Astrocyte (in vitro differentiated cells and primary cell): Measurements from ENCODE around the gene CARS2. TPM values are rescaled to one million over a fixed set of nuclear protein-coding genes. Genes with fewer than 3 reads are reported as not detected.
"Not testable (repeated sequence)": the region's sequence is repeated elsewhere in the genome, so short reads cannot be mapped to it uniquely, and the experiment has no call there.

ENCODE experiments used
- DNase-seq: peaks from one replicate; pipeline ENCODE4 v3.0.0-alpha.2; 2010; ENCODE audit warnings: low read depth
- FAIRE-seq: peaks from 2 replicates; lab custom pipeline; 2011; peaks lifted over from hg19 to GRCh38; lab: Jason Lieb, UNC
- H2AFZ ChIP-seq: 2 replicates; pipeline ENCODE4 v1.6.0; 2012; ENCODE audit warnings: low read depth, low read length, inconsistent platforms
- H3K27ac ChIP-seq: 2 replicates; pipeline ENCODE4 v1.5.1; 2011; ENCODE audit warnings: low read depth, low read length, inconsistent platforms
- H3K27me3 ChIP-seq: 2 replicates; pipeline ENCODE4 v1.6.0; 2011; ENCODE audit warnings: low read length, inconsistent platforms; ENCODE audit not compliant: insufficient read depth
- H3K36me3 ChIP-seq: 2 replicates; pipeline ENCODE4 v1.5.1; 2011; ENCODE audit warnings: low read length, inconsistent platforms; ENCODE audit not compliant: insufficient read depth
- H3K4me1 ChIP-seq: 2 replicates; pipeline ENCODE4 v1.5.1; 2011; ENCODE audit warnings: low read length, inconsistent platforms; ENCODE audit not compliant: insufficient read depth
- H3K4me2 ChIP-seq: 2 replicates; pipeline ENCODE4 v1.6.0; 2012; ENCODE audit warnings: low read length, inconsistent platforms
- H3K4me3 ChIP-seq: 2 replicates; pipeline ENCODE4 v1.5.1; 2011; ENCODE audit warnings: low read depth, mild to moderate bottlenecking, low read length, inconsistent platforms; ENCODE audit not compliant: insufficient read depth
- H3K79me2 ChIP-seq: 2 replicates; pipeline ENCODE4 v1.6.0; 2012; ENCODE audit warnings: mild to moderate bottlenecking, low read length, inconsistent platforms; ENCODE audit not compliant: insufficient read depth
- H3K9ac ChIP-seq: 2 replicates; pipeline ENCODE4 v1.6.0; 2012; ENCODE audit warnings: mild to moderate bottlenecking, low read length, inconsistent platforms
- H3K9me3 ChIP-seq: 2 replicates; pipeline ENCODE4 v1.5.1; 2012; ENCODE audit warnings: low read depth, mild to moderate bottlenecking, low read length, inconsistent platforms; ENCODE audit not compliant: insufficient read depth
- H4K20me1 ChIP-seq: 2 replicates; pipeline ENCODE4 v1.6.0; 2012; ENCODE audit warnings: low read length, inconsistent platforms; ENCODE audit not compliant: insufficient read depth
- H3K27ac Mint-ChIP-seq: one replicate; pipeline ENCODE4 v1.8.0; 2021; ENCODE audit warnings: mild to moderate bottlenecking, mixed read lengths; ENCODE audit not compliant: unreplicated experiment
- H3K27me3 Mint-ChIP-seq: one replicate; pipeline ENCODE4 v1.8.0; 2021; ENCODE audit warnings: low read depth, mixed read lengths; ENCODE audit not compliant: unreplicated experiment
- H3K36me3 Mint-ChIP-seq: one replicate; pipeline ENCODE4 v1.8.0; 2021; ENCODE audit warnings: low read depth, mixed read lengths; ENCODE audit not compliant: unreplicated experiment
- H3K4me1 Mint-ChIP-seq: one replicate; pipeline ENCODE4 v1.8.0; 2021; ENCODE audit warnings: low read depth, mixed read lengths; ENCODE audit not compliant: unreplicated experiment
- H3K4me3 Mint-ChIP-seq: one replicate; pipeline ENCODE4 v1.8.0; 2021; ENCODE audit warnings: mild to moderate bottlenecking, moderate library complexity, mixed read lengths; ENCODE audit not compliant: unreplicated experiment
- H3K9me3 Mint-ChIP-seq: one replicate; pipeline ENCODE4 v1.8.0; 2021; ENCODE audit warnings: mild to moderate bottlenecking, mixed read lengths; ENCODE audit not compliant: unreplicated experiment
- EZH2 ChIP-seq: IDR thresholded peaks from 2 replicates; pipeline ENCODE4 v1.6.1; 2012; ENCODE audit warnings: mild to moderate bottlenecking, low read length, inconsistent platforms; ENCODE audit not compliant: insufficient read depth
- total RNA-seq: library from RNA; stranded (reverse); gene quantifications from 2 replicates; pipeline ENCODE4 v1.2.1, GENCODE V29; 2021
- TF ChIP-seq, protein P1 (sequence below): IDR thresholded peaks from 2 replicates; pipeline ENCODE4 v1.5.1; 2011; ENCODE audit warnings: low read depth, mild to moderate bottlenecking, inconsistent platforms, low read length, moderate library complexity; ENCODE audit not compliant: insufficient read depth

Gene CARS2
- total RNA-seq, 1 donor from 2014 or later: 51.4 TPM

DNA sequence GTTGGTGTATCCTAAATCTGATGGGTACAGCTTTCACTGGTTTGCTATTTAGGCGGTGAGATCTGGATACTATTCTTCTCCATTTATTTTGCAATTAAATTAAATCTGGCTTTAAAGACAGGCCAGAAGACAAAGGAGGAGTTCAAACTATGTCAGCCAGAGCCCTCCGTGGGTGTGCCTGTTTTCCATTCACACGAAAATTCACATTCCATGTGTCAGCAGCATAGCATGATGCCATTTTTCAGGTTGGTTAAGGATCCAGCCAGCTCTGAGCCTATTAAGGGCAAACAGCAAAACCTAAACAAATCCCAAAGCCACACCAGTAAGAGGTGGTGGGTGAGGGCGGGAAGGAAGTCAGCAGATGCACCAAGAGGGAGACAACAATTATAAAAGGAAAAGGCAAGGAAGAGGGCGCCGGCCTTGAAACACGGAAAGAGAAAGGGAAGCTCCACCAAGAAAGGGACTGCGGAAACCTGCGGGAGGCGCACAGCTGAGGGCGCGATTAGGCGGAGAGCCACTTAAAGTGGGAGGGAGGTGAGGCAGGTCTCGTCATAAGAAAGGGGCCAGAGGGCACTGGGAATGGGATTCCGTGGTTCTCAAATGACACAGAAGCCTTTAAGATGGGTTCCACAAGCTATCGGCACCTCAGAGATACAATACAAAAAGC is 43.0 kb downstream of the CARS2 start:
- no peaks in the 10 kb centered on the region for H3K4me1 ChIP-seq
- peaks cover 35% of the 10 kb centered on the region for H3K36me3 ChIP-seq
- H3K4me2 ChIP-seq: no peak overlapping the region
- Mint-ChIP-seq H3K36me3 (peaks cover 74% of the 10 kb centered on the region), H3K27ac (no peak overlapping the region), H3K4me1 (no peaks in the 10 kb centered on the region), H3K27me3 (peaks cover 2% of the 10 kb centered on the region), H3K4me3 (no peak overlapping the region), H3K9me3 (peaks cover 27% of the 10 kb centered on the region)
- TF ChIP-seq, protein P1, sequence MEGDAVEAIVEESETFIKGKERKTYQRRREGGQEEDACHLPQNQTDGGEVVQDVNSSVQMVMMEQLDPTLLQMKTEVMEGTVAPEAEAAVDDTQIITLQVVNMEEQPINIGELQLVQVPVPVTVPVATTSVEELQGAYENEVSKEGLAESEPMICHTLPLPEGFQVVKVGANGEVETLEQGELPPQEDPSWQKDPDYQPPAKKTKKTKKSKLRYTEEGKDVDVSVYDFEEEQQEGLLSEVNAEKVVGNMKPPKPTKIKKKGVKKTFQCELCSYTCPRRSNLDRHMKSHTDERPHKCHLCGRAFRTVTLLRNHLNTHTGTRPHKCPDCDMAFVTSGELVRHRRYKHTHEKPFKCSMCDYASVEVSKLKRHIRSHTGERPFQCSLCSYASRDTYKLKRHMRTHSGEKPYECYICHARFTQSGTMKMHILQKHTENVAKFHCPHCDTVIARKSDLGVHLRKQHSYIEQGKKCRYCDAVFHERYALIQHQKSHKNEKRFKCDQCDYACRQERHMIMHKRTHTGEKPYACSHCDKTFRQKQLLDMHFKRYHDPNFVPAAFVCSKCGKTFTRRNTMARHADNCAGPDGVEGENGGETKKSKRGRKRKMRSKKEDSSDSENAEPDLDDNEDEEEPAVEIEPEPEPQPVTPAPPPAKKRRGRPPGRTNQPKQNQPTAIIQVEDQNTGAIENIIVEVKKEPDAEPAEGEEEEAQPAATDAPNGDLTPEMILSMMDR: no peak
- no peak overlapping the region for H2AFZ ChIP-seq
- H3K4me3 ChIP-seq: no peak overlapping the region
- no peak overlapping the region for H3K9ac ChIP-seq
- FAIRE-seq: no peak
- DNase-seq: no peak
- H3K27ac ChIP-seq: no peak overlapping the region
- no peaks in the 10 kb centered on the region for H3K27me3 ChIP-seq
- no peaks in the 10 kb centered on the region for H3K9me3 ChIP-seq
- H4K20me1 ChIP-seq: peaks cover 2% of the 10 kb centered on the region
- H3K79me2 ChIP-seq: no peaks in the 10 kb centered on the region

DNA sequence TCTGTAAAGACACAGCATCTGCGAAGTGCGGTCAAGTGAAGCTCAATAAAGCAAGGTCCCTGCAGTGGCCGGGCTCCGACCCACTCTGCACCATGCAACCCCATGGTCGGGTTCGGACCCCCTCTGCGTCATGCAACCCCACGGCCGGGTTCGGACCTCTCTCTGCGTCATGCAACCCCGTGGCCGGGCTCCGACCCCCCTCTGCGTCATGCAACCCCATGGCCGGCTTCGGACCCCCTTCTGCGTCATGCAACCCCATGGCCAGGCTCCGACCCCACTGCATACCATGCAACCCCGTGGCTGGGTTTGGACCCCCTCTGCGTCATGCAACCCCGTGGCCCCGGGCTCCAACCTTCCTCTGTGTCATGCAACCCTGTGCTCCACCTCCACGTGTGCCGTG is 43.8 kb downstream of the CARS2 start:
- Histone ChIP-seq H3K27me3 (no peaks in the 10 kb centered on the region), H3K4me3 (no peak overlapping the region), H3K36me3 (peaks cover 35% of the 10 kb centered on the region), H3K9ac (no peak overlapping the region), H3K9me3 (no peaks in the 10 kb centered on the region), H4K20me1 (peaks cover 2% of the 10 kb centered on the region), H3K4me1 (no peaks in the 10 kb centered on the region), H3K27ac (no peak overlapping the region), H2AFZ (no peak overlapping the region), H3K79me2 (no peaks in the 10 kb centered on the region), H3K4me2 (no peak overlapping the region)
- Mint-ChIP-seq H3K27me3 (peaks cover 2% of the 10 kb centered on the region), H3K4me3 (no peak overlapping the region), H3K9me3 (peaks cover 27% of the 10 kb centered on the region), H3K4me1 (no peaks in the 10 kb centered on the region), H3K27ac (no peak overlapping the region), H3K36me3 (peaks cover 73% of the 10 kb centered on the region)
- DNase-seq (no peak), FAIRE-seq (no peak)
- TF ChIP-seq EZH2: no peak
- TF ChIP-seq, protein P1: no peak

DNA sequence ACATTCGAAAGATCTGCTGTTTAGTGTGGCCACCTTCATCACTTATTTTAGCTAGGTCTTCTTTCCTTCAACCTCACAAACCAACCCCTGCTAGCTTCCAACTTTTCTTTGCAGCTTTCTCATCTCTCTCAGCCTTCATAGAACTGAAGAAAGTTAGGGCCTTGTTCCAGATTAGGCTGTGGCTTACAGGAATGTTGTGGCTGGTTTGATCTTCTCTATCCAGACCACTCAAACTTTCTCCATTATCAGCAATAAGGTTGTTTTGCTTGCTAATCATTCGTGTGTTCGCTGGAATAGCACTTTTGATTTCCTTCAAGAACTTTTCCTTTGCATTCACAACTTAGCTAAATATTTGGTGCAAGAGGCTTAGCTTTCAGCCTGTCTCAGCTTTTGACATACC is 44.7 kb downstream of the CARS2 start:
- Mint-ChIP-seq H3K27me3 (no peaks in the 10 kb centered on the region), H3K36me3 (peaks cover 71% of the 10 kb centered on the region), H3K4me1 (no peaks in the 10 kb centered on the region), H3K27ac (no peak overlapping the region), H3K4me3 (no peak overlapping the region), H3K9me3 (peaks cover 27% of the 10 kb centered on the region)
- Histone ChIP-seq H3K79me2 (no peaks in the 10 kb centered on the region), H3K36me3 (peaks cover 35% of the 10 kb centered on the region), H3K27me3 (no peaks in the 10 kb centered on the region), H3K4me3 (no peak overlapping the region), H3K9me3 (no peaks in the 10 kb centered on the region), H3K4me1 (no peaks in the 10 kb centered on the region), H3K9ac (no peak overlapping the region), H3K27ac (no peak overlapping the region), H3K4me2 (no peak overlapping the region), H2AFZ (no peak overlapping the region), H4K20me1 (peaks cover 2% of the 10 kb centered on the region)
- TF ChIP-seq, protein P1: no peak
- no peak for TF ChIP-seq EZH2
- DNase-seq (peak; percentile 62), FAIRE-seq (no peak)

DNA sequence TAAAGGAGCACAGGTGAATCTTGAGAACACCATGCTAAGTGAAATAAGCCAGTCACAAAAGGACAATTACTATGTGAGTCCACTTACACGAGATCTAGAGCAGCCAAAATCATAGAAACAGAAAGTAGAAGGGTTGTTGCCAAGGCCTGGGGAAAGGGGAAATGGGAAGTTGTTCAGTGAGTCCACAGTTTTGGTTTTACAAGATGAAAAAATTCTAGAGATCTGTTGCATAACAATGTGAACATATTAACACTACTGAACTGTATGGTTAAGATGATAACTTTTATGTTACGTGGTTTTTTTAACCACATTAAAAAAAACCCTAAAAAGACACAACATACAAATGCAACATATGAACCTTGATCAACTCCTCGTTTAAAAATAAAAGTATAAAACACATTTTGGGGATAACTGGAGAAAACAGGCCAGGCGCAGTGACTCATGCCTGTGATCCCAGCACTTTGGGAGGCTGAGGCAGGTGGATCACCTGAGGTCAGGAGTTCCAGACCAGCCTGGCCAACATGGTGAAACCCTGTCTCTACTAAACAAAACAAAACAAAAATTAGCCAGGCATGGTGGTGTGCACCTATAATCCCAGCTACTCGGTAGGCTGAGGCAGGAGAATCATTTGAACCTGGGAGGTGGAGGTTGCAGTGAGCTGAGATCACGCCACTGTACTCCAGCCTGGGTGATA is 47.6 kb downstream of the CARS2 start:
- peaks cover 32% of the 10 kb centered on the region for H3K36me3 ChIP-seq
- Mint-ChIP-seq H3K9me3 (peaks cover 27% of the 10 kb centered on the region), H3K36me3 (peaks cover 55% of the 10 kb centered on the region)
- H4K20me1 ChIP-seq, H3K4me1 ChIP-seq, H3K4me3 ChIP-seq, H3K27ac Mint-ChIP-seq, H3K27me3 ChIP-seq, H3K9me3 ChIP-seq, DNase-seq, H3K79me2 ChIP-seq, H3K27me3 Mint-ChIP-seq, H2AFZ ChIP-seq, H3K27ac ChIP-seq, H3K4me1 Mint-ChIP-seq, H3K4me2 ChIP-seq, H3K9ac ChIP-seq, FAIRE-seq, H3K4me3 Mint-ChIP-seq: not testable (repeated sequence)
